ENCODE measurements around the gene THOC2. TPM values are rescaled to one million over a fixed set of nuclear protein-coding genes. Genes with fewer than 3 reads are reported as not detected.
"Not testable (repeated sequence)": the region's sequence is repeated elsewhere in the genome, so short reads cannot be mapped to it uniquely, and the experiment has no call there.

Gene THOC2, protein sequence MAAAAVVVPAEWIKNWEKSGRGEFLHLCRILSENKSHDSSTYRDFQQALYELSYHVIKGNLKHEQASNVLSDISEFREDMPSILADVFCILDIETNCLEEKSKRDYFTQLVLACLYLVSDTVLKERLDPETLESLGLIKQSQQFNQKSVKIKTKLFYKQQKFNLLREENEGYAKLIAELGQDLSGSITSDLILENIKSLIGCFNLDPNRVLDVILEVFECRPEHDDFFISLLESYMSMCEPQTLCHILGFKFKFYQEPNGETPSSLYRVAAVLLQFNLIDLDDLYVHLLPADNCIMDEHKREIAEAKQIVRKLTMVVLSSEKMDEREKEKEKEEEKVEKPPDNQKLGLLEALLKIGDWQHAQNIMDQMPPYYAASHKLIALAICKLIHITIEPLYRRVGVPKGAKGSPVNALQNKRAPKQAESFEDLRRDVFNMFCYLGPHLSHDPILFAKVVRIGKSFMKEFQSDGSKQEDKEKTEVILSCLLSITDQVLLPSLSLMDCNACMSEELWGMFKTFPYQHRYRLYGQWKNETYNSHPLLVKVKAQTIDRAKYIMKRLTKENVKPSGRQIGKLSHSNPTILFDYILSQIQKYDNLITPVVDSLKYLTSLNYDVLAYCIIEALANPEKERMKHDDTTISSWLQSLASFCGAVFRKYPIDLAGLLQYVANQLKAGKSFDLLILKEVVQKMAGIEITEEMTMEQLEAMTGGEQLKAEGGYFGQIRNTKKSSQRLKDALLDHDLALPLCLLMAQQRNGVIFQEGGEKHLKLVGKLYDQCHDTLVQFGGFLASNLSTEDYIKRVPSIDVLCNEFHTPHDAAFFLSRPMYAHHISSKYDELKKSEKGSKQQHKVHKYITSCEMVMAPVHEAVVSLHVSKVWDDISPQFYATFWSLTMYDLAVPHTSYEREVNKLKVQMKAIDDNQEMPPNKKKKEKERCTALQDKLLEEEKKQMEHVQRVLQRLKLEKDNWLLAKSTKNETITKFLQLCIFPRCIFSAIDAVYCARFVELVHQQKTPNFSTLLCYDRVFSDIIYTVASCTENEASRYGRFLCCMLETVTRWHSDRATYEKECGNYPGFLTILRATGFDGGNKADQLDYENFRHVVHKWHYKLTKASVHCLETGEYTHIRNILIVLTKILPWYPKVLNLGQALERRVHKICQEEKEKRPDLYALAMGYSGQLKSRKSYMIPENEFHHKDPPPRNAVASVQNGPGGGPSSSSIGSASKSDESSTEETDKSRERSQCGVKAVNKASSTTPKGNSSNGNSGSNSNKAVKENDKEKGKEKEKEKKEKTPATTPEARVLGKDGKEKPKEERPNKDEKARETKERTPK (N-terminal part only)
- total RNA-seq: 10 to 100 TPM; 25.6 to 28.6 TPM

DNA sequence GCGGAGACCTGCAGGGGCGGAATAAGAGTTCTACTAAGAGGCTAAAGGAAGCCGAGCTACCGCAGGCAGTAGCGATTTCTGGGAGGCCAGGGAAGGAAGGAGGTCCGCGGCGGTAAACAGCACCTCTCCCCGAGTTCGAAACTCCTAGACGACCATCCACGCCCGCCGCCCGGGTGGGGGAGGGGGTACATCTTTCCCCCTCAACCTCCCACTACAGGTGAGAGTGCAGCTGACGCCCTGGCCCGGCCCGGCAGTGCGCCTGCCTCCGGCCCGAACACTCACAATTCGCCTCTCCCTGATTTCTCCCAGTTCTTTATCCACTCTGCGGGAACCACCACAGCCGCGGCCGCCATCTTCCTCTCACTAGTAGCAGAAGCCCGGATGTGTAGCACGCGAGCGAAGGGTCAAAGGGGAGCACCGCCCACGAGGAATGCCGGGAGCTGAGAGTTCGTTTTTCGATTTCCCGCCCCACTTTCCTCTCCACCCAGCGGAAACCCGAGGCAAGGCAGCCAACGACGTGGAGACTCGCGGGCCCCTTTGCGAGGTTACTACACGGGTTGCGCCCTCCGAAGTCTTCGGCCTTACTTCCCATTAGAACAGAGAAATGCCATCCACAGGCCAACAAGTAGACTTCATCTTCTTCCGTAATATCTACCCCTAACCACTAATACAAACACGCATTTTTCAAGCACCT, at the start of gene THOC2:
Gene THOC2 (minus strand): TSS at position 383 of the 694 bp plus-strand sequence. CDS start 30 bp downstream, at position 353.
- H3K9me3 ChIP-seq: no peaks in the 10 kb centered on the region
- TF ChIP-seq, protein P1, sequence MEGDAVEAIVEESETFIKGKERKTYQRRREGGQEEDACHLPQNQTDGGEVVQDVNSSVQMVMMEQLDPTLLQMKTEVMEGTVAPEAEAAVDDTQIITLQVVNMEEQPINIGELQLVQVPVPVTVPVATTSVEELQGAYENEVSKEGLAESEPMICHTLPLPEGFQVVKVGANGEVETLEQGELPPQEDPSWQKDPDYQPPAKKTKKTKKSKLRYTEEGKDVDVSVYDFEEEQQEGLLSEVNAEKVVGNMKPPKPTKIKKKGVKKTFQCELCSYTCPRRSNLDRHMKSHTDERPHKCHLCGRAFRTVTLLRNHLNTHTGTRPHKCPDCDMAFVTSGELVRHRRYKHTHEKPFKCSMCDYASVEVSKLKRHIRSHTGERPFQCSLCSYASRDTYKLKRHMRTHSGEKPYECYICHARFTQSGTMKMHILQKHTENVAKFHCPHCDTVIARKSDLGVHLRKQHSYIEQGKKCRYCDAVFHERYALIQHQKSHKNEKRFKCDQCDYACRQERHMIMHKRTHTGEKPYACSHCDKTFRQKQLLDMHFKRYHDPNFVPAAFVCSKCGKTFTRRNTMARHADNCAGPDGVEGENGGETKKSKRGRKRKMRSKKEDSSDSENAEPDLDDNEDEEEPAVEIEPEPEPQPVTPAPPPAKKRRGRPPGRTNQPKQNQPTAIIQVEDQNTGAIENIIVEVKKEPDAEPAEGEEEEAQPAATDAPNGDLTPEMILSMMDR (IDR thresholded peaks at IDR 0.05): peak in 1 of 2 donors; percentile 49
- H3K36me3 ChIP-seq: no peaks in the 10 kb centered on the region
- peak within 1 kb of the TSS; percentile 62 to 77 for H3K27ac ChIP-seq
- DNase-seq (ENCODE audit: low spot score): peak; percentile 85
- no peaks in the 10 kb centered on the region for H3K27me3 ChIP-seq
- H3K4me1 ChIP-seq: peaks cover 0 to 9% of the 10 kb centered on the region in 2 donors
- H3K4me3 ChIP-seq: peak within 1 kb of the TSS; percentile 56 to 69

DNA sequence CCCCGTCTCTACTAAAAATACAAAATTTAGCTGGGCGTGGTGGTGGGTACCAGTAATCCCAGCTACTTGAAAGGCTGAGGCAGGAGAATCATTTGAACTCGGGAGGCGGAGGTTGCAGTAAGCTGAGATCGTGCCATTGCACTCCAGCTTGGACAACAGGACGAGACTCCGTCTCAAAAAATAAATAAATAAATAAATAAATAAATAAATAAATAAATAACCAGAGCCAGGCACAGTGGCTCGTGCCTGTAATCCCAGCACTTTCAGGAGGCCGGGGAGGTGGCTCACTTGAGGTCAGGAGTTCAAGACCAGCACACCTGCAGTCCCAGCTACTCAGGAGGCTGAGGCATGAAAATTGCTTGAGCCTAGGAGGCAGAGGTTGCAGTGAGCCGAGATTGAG, 48.9 kb upstream of the THOC2 start:
- not testable (repeated sequence) for H3K9me3 ChIP-seq; H3K27me3 ChIP-seq; H3K4me3 ChIP-seq; H3K4me1 ChIP-seq; DNase-seq (ENCODE audit: low spot score); H3K36me3 ChIP-seq; H3K27ac ChIP-seq

DNA sequence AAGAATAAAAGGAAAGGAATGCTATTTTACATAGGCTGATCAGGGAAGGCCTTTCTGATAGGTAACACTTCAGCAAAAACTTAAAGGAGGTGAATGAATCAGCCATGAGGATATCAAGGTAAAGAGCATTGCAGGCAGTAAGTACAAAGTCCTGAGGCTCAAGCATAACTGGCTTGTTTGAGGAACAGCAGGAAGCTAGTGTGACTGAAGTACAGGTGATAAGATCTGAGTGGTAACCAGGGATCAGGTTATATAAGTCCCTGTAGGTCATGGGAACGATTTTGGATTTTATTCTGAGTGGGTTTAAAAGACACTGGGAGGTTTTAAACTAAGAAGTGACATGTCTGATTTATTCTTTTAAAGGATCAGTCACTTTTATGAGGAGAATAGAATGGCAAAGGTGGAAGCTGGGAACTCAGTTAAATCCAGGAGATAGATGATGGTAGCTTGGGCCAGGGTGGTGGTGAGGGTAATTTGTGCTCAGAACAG, 47.1 kb upstream of the THOC2 start:
- TF ChIP-seq, protein P1 (IDR thresholded peaks at IDR 0.05): no peak
- DNase-seq (ENCODE audit: low spot score): no peak
- Histone ChIP-seq H3K4me1 (no peaks in the 10 kb centered on the region), H3K4me3 (no peak overlapping the region), H3K27ac (no peak overlapping the region), H3K36me3 (no peaks in the 10 kb centered on the region), H3K27me3 (no peaks in the 10 kb centered on the region), H3K9me3 (no peaks in the 10 kb centered on the region)

DNA sequence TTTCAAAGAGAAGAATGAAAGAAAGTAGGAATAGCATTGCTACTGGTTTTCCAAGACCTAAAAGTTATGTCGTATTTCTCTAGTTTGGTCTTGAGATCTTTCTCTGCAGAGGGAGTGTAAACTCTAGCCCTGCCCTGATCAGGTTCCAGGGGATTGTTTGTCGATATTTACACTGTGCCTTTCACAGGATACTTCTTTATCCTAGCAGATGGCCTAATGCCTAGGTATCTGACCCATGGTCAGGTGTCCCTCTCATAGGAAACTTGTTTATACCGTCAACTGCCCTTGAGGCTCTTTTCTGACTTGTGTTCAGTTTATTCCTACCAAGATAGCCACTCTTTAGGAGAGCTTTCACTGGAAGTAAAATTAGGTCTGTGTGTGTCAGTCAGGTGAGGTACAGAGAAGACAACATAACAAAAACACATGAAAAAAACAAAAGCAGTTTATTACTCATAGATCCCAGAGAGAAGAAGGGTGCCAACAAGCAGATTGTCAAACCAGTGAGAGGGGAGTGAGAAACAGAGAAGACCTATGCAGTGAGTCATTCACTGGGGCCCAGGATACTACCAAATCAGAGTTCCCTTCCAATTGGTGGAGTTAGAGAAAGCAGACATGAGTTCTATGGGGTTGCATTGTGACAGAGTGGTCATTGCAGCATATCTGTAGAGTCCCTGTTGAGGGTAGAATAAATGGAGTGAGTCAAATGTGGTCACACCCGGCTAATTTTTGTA, 40.6 kb upstream of the THOC2 start:
- TF ChIP-seq, protein P1 (IDR thresholded peaks at IDR 0.05): no peak
- Histone ChIP-seq H3K4me1 (no peaks in the 10 kb centered on the region), H3K36me3 (no peaks in the 10 kb centered on the region)

DNA sequence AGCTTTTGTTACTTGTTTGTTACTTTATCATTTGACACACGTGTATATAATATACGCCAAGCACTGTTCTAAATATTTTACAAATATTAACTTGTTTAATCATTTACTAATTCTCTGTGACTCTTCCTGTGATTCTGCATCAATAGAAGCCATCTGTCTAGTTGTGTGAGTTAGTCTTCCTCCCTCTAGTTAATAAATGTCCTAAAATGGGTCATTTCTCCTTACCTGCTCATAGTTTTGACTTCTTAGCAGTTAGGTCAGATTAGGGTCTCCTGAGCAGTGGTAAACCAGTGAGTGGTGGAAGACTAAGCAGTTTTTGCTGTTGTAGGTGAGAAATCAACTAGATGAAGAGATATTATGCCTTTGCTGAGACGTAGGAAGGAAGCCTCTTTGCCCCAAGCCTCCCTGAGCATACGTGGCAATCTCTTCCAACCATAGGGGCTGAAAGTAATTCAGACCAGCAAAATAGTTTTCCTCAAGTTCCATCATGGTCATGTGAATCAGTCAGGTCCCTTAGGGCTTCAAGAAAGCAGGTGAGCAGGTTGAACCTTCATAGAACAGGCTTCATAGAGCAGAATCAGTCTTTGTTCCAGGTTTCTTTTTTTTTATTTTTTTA, 38.7 kb upstream of the THOC2 start:
- no peaks in the 10 kb centered on the region for H3K36me3 ChIP-seq
- H3K4me1 ChIP-seq: no peaks in the 10 kb centered on the region
- H3K4me3 ChIP-seq: no peak overlapping the region
- H3K27me3 ChIP-seq: no peaks in the 10 kb centered on the region
- no peak overlapping the region for H3K27ac ChIP-seq
- TF ChIP-seq, protein P1 (IDR thresholded peaks at IDR 0.05): no peak
- H3K9me3 ChIP-seq: no peaks in the 10 kb centered on the region
- no peak for DNase-seq (ENCODE audit: low spot score)

More for the DNA sequence above, 40.6 kb upstream of the THOC2 start:
- H3K4me3 ChIP-seq: no peak overlapping the region
- H3K27ac ChIP-seq: no peak overlapping the region
- no peak for DNase-seq (ENCODE audit: low spot score)
- no peaks in the 10 kb centered on the region for H3K9me3 ChIP-seq
- no peaks in the 10 kb centered on the region for H3K27me3 ChIP-seq
